ENCODE results near the gene FSTL5.
"Not testable (repeated sequence)": the region's sequence is repeated elsewhere in the genome, so short reads cannot be mapped to it uniquely, and the experiment has no call there.

FSTL5 gene

DNA sequence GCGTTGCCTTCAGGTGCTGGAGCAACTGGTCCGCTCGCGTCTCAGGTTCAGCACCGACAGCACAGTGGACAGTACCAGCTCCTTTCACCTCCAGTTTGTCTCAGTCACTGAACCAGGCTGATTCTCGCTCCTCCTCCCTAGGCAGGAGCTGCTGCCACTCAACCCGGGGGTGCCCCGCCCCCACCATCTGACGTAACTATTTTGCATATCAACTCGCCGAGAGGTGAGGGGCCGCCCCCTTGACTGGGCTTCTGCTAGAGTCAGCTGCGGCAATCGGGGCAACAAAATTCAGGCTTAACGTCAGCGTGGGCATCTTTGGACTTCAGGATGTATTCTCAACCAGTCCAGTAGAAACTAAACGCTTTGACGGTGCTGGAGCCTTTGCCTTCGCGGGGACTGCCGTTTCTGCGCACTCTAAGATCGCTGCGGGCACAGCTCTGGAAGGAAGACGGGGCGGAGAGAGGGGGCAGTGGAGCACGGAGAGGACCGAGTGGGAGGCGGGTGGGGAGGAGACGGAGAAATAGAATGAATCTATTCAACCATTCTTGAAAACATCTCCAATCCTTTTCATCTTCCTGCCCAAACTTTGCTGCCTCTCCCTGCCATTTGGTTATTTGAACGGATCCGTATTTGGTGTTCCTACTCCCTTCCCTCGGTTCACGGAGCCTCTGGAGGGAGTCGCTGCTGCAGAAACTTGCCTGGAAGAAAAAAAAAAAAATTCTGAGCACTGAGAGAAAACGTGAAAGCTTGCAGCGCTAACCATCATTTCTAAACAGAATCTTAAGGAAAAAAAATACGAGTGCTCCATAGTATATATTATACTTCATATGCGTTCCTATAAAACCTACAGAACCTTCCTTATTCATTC lies at the start of gene FSTL5:
Gene FSTL5 (minus strand): TSS at position 109 of the 868 bp plus-strand sequence. CDS start 52,604 bp downstream, outside the sequence.
- DNase-seq, result peak; percentile 80

DNA sequence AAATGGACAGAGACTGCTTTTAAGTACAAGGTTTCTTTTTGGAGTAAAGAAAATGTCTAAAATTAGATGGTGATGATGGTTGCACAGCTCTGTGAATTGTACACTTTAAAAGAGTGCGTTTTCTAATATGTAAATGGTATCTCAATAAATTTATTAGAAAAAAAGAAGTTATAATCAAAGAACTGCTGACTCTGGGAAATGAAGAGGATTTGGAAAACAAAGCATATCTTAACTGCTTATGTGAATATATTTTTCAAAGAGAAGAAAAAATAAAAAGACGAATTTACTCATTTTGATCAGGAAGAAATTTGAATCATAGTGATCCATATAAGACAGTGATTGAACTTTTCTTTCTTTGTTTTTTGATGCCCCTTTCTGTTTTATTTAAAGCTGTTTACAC lies 45.9 kb upstream of the FSTL5 start:
- DNase-seq, result no peak

DNA sequence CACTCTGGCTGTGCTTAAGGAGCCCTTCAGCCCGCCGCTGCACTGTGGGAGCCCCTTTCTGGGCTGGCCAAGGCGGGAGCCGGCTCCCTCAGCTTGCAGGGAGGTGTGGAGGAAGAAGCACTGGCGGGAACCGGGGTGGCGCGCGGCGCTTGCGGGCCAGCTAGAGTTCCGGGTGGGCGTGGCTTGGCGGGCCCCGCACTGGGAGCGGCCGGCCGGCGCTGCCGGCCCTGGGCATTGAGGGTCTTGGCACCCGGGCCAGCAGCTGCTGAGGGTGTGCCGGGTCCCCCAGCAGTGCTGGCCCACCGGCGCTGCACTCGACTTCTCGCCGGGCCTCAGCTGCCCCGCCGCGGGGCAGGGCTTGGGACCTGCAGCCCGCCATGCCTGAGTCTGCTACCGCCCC lies 39.7 kb upstream of the FSTL5 start:
- not testable (repeated sequence) for DNase-seq

DNA sequence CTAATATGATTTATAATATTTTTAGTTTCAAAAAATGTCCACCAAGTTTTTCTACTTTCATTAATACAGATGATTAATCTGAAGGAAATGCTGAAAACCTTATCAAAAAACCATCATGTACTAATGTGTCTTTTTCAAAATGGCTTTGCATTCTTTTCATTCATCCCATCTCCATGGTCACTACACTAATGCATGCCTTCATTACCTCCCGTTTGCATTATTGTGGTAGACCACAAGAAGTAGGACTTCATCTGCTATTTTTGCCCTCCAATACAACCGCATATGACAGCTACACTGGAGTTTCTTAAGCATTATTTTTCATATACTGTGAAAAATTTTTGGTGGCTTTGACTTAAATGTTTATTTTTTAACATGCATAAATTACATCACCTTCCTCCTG lies 37.9 kb upstream of the FSTL5 start:
- no peak for DNase-seq

GRCh38 chr4:162170509-162170908 lies 6.7 kb upstream of the FSTL5 start:
- no peak for DNase-seq

GRCh38 chr4:162164906-162165510 lies 1.2 kb upstream of the FSTL5 start:
- no peak for DNase-seq

GRCh38 chr4:162162672-162163071 lies 1.1 kb downstream of the FSTL5 start:
- DNase-seq, result no peak

- no peak for DNase-seq
These were observed 6.6 kb downstream of the FSTL5 start for GRCh38 chr4:162157241-162157640.

GRCh38 chr4:162154862-162155540 lies 8.8 kb downstream of the FSTL5 start:
- no peak for DNase-seq

DNA sequence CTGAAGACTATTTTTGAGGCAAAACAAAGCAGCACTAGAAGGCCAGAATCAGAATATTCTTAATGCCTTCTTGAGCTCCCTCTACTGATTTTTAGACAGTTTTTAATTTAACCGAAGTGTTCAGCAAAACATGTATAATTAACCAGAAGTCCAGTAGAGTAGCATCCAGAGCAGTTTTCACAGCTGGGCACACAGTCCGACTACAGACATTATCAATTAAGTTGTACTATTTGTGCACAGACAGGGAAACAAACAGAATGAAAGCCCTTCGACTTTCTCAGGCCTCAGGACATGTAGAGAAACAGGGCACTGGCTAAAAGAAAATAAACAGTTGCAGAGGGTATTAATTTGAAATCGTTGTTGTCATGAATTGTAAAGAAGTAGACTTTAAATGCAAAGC lies 11.9 kb downstream of the FSTL5 start:
- DNase-seq, result no peak

DNA sequence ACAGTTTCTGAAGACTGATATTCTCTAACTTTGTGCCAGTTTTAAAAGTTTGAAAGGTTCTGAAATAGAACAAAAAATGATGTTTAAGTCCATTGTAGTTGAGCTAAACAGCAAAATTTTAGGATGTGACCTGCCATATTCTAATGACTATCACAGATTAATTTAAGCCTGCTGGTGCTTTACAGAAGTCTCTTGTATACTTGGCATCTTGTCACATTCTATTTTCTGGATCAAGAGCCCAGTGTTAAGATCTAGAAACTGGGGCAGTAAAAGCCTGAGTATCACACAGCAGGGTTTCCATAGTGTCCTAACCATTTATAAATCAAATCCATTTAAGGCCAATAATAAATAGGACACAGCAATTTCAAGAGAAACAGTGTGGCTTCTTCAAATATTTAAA lies 12.4 kb downstream of the FSTL5 start:
- no peak for DNase-seq

- no peak for DNase-seq
These were observed 14.2 kb downstream of the FSTL5 start for GRCh38 chr4:162149644-162150043.

DNA sequence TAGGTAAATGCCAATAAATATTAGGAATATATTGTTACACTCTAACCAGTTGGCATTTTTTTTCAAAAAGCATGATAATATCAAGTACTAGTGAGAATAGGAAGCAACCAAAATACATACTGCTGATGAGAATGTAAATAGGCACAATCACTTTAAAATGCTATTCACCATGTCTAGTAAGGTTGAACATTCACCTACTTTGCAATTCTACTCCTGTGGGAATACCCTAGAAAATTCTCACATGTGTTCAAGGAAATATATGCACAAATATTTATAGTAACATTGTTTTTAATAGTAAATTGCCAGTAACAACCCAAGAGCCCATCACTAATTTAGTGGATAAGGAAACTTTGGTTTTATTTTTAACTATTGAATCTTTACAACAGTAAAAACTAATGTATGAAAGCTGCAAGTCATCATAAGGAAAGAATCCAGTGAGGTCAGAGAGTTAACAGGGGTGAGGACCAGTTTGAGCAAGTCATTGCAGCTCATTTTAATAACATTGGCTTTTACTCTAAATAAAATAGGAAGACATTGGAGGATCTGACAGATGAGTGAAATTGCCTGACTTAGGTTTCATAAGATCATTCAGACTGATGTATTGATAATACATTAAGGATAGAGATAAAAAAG lies 23.6 kb downstream of the FSTL5 start:
- DNase-seq, result no peak

DNA sequence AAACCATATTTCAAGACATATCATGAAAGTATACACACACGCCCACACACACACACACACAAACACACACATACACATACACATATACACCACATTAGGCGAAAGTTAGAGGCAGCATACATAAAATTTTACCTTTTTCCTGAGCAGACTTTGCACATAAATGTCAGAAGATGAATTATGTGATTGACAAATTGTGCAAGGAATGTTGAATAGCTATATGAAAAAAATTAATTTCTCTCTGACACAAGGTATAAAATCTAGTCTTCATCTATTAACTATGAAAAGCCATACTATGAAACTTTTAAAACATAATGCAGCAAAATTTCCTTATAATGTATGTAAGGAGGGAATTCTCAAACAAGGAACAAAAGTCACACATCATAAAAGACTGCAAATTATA lies 24.4 kb downstream of the FSTL5 start:
- DNase-seq, result no peak

GRCh38 chr4:162131256-162131655 lies 32.5 kb downstream of the FSTL5 start:
- no peak for DNase-seq

- DNase-seq, result peak; percentile 6
These were observed 37.1 kb downstream of the FSTL5 start for GRCh38 chr4:162126729-162127128.

DNA sequence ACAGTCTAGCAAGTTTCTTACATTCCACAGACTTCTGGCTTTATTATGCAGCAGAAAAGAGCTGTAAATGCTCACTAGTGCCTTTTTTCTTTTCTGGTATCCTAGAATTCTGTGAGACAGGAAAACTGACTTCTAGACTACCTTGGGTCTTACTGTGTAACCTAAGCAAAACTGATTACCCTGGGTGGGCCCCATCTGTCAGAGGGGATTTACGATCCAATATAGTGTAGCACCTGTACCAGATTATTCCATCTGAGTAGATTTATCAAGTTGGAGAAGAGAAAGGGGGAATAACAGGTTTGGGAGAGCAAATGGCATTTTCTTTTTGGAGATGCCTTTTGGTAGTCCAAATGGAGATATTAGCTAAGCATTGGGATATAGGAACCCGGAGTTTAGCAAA lies 46.7 kb downstream of the FSTL5 start:
- DNase-seq, result peak; percentile 21

DNA sequence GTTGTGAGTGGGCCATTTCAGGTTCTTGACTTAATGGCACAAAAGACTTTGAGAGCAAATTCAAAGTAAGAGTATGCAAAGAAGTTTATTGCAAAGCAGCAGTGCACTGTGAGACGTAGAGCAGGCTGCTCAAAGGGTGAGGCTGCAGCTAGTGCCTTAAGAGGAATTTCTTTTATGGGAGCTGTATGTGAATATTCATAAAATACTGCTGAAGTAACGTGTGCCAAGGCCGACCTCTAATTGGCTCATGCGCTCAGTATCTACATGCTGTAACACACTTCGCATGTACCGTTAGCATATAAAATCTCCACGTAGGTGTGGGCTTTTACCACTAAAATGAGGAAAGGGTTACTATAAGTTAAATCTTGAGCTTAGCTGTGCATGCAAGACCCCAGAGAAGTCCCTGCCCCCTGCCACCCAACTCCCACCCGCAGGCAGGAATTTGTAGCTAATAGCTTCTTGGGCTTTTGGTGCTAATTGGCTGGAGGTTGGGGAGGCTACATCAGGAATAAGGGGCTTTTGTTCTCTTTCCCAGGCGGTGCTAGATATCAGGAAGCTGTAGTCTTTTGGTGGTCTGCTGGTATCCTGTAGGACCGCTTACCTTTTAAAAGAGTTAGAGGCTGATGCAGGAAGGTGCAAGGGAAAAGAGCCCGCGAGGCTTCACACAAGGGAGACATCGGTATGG lies 47.6 kb downstream of the FSTL5 start:
- DNase-seq, result no peak

- peak; percentile 38 for DNase-seq
These were observed 48.5 kb downstream of the FSTL5 start for GRCh38 chr4:162115333-162115732.

DNA sequence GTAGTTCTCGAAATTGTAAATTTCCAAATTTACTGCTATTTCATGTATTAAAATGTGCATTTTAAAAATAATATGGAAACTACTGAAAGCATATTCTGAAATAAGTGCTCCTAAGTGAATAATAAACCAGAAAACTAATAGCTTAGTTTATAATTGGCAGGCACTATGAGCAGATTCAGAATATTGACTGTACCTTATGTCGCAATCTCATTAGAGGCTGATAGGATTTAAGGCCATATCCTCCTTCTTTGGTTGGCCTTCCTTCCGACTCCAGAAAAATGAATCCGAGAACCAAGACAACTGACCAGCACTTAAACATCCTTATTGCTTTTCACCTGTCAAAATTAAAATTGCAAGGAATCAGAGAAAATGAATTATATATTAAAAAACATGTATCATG lies 52.7 kb downstream of the FSTL5 start:
- DNase-seq, result no peak

- DNase-seq, result no peak
These were observed 59.2 kb downstream of the FSTL5 start for GRCh38 chr4:162104459-162105124.

DNA sequence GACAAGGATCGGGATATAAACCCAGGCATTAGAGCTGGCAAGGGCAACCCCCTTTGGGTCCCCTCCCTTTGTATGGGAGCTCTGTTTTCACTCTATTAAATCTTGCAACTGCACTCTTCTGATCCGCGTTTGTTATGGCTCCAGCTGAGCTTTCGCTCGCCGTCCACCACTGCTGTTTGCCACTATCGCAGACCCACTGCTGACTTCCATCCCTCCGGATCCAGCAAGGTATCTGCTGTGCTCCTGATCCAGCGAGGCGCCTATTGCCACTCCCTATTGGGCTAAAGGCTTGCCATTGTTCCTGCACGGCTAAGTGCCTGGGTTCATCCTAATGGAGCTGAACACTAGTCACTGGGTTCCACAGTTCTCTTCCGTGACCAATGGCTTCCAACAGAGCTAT lies 59.9 kb downstream of the FSTL5 start:
- not testable (repeated sequence) for DNase-seq

Measured in NCI-H2171 (cell line).